NCI-H2029 (cell line): Measurements from ENCODE around the gene SIX2.

Experiments
- DNase-seq: peaks from one replicate; lab custom pipeline; 2025; lab: John Stamatoyannopoulos, UW

Gene SIX2

GRCh38 chr2:45018023-45018422 lies 8.8 kb upstream of the SIX2 start:
- DNase-seq, result no peak

GRCh38 chr2:45014831-45015230 lies 5.6 kb upstream of the SIX2 start:
- no peak for DNase-seq

GRCh38 chr2:45014016-45014702 lies 4.9 kb upstream of the SIX2 start:
- peak; percentile 8 for DNase-seq

- no peak for DNase-seq
Measured at GRCh38 chr2:45013229-45014015, 4.2 kb upstream of the SIX2 start.

- DNase-seq, result no peak
Measured at GRCh38 chr2:45012733-45013132, 3.5 kb upstream of the SIX2 start.

GRCh38 chr2:45011621-45012602 lies 2.7 kb upstream of the SIX2 start:
- no peak for DNase-seq

- DNase-seq, result no peak
Measured at GRCh38 chr2:45011121-45011520, 1.9 kb upstream of the SIX2 start.

GRCh38 chr2:45010702-45011012 lies 1.4 kb upstream of the SIX2 start:
- no peak for DNase-seq

GRCh38 chr2:45009928-45010701 lies 863 bp upstream of the SIX2 start:
- DNase-seq, result peak; percentile 2

GRCh38 chr2:45008296-45009129 lies 739 bp downstream of the SIX2 start:
- peak; percentile 18 for DNase-seq

GRCh38 chr2:45007961-45008295 lies 1.3 kb downstream of the SIX2 start:
- no peak for DNase-seq

GRCh38 chr2:45006942-45007287 lies 2.3 kb downstream of the SIX2 start:
- DNase-seq, result no peak

- DNase-seq, result no peak
Measured at GRCh38 chr2:45006041-45006941, 3.0 kb downstream of the SIX2 start.

- DNase-seq, result no peak
Measured at GRCh38 chr2:45005261-45006002, 3.8 kb downstream of the SIX2 start.

GRCh38 chr2:45004562-45005191 lies 4.6 kb downstream of the SIX2 start:
- no peak for DNase-seq

GRCh38 chr2:45003579-45004551 lies 5.4 kb downstream of the SIX2 start:
- no peak for DNase-seq

GRCh38 chr2:45002686-45003085 lies 6.6 kb downstream of the SIX2 start:
- DNase-seq, result no peak
